Frontal cortex (tissue), 4 donors: ENCODE measurements around the gene TMEM272. TPM values are rescaled to one million over a fixed set of nuclear protein-coding genes. Genes with fewer than 3 reads are reported as not detected.
A peak's percentile ranks its signal among the peaks of the same experiment; 100 is the strongest.

ENCODE experiments used
- DNase-seq, 2 donors: peaks; one replicate each; pipeline ENCODE4 v3.0.0; 2012; ENCODE audit warnings: low spot score in 2 of 2
- FAIRE-seq: peaks from 2 replicates; lab custom pipeline; 2012; peaks lifted over from hg19 to GRCh38; lab: Jason Lieb, UNC
- total RNA-seq: library from RNA; depleted of rRNA; stranded (reverse); fragments of >200 nt; gene quantifications from one replicate; pipeline ENCODE4 v1.2.3, GENCODE V29; 2014
- donor health status: control.
- donor health status: control.
- donor health status: control.

TMEM272 gene
- total RNA-seq, 1 donor from 2014 or later = 1.6 TPM

- FAIRE-seq = no peak
- DNase-seq = no peak
Observed at GRCh38 chr13:51768378-51768921, 76.5 kb downstream of the TMEM272 start.

DNA sequence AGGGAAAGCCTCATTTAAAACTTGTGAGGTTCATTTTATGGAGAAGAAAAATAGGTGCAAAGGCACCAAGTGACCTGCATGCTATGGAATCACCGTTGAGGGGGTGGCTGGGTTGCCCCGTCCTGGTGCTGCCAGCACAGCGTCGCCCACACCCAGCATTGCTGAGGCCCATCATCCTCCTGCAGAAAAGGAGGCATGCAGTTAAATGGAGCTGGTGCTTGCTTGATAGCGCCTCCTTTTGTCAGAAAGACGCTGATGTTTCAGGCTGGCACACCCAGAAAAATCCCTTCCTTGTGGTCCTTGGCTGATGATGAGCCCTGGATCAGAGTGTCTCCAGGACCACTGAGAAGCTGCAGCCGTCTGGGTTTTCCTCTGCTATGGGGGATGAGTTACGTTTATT, 77.9 kb downstream of the TMEM272 start:
- DNase-seq = no peak
- FAIRE-seq = no peak

- DNase-seq (no peak), FAIRE-seq (no peak)
Observed at GRCh38 chr13:51765142-51765515, 79.8 kb downstream of the TMEM272 start.

GRCh38 chr13:51764184-51765141, 80.5 kb downstream of the TMEM272 start:
- FAIRE-seq (no peak), DNase-seq (peak in 1 of 2 donors; percentile 55)

GRCh38 chr13:51763486-51763885, 81.5 kb downstream of the TMEM272 start:
- no peak for FAIRE-seq
- no peak for DNase-seq

Other genes with a start within 250 kb of the TMEM272 start
- 7.3 TPM for gene DHRS12, start 41.0 kb downstream of the TMEM272 start, total RNA-seq
- not detected for gene CCDC70, start 16.8 kb upstream of the TMEM272 start, total RNA-seq
- 7.3 TPM for gene ATP7B, start 166.3 kb upstream of the TMEM272 start, total RNA-seq
- gene ALG11, start 167.2 kb upstream of the TMEM272 start, total RNA-seq = 20.8 TPM
- gene UTP14C, start 179.5 kb upstream of the TMEM272 start, total RNA-seq = 22.8 TPM